Kidney (tissue), 22 donors: ENCODE data around the gene OR10A6. TPM values are rescaled to one million over a fixed set of nuclear protein-coding genes. Genes with fewer than 3 reads are reported as not detected.
A peak's percentile ranks its signal among the peaks of the same experiment; 100 is the strongest.

Experiments
- DNase-seq, 5 donors: peaks; one replicate each; pipeline ENCODE4 v3.0.0-alpha.2; 2013 to 2020
- FAIRE-seq: peaks from 2 replicates; lab custom pipeline; 2012; peaks lifted over from hg19 to GRCh38; lab: Jason Lieb, UNC
- H3K27ac ChIP-seq, 2 donors: one replicate each; pipeline ENCODE4 v1.7.0; 2013; ENCODE audit warnings: low read depth in 2 of 2, low read length in 2 of 2, inconsistent platforms in 1 of 2
- H3K27me3 ChIP-seq: one replicate; pipeline ENCODE4 v1.7.1; 2013; ENCODE audit warnings: low read length, inconsistent platforms; ENCODE audit not compliant: control insufficient read depth, insufficient read depth
- H3K36me3 ChIP-seq, 3 donors: one replicate each; pipeline versions ENCODE4 v1.7.0 to v1.7.1; 2013; ENCODE audit warnings: low read length in 3 of 3, control low read depth in 1 of 3, inconsistent platforms in 1 of 3; ENCODE audit not compliant: insufficient read depth in 3 of 3, control insufficient read depth in 2 of 3
- H3K4me1 ChIP-seq, 3 donors: one replicate each; pipeline versions ENCODE4 v1.7.0 to v1.7.1; 2013; ENCODE audit warnings: low read length in 3 of 3, inconsistent platforms in 1 of 3, low read depth in 1 of 3; ENCODE audit not compliant: control insufficient read depth in 2 of 3, insufficient read depth in 2 of 3
- H3K4me3 ChIP-seq, 3 donors: one replicate each; pipeline versions ENCODE4 v1.7.0 to v1.8.1; 2013; ENCODE audit warnings: low read length in 3 of 3, control low read depth in 1 of 3, inconsistent platforms in 1 of 3
- H3K9ac ChIP-seq, 3 donors: one replicate each; pipeline versions ENCODE4 v1.7.0 to v1.7.1; 2013; ENCODE audit warnings: low read length in 3 of 3, control low read depth in 1 of 3, inconsistent platforms in 1 of 3
- H3K9me3 ChIP-seq, 3 donors: one replicate each; pipeline versions ENCODE4 v1.7.0 to v1.7.1; 2013; ENCODE audit warnings: low read length in 3 of 3, control low read depth in 1 of 3, inconsistent platforms in 1 of 3; ENCODE audit not compliant: control insufficient read depth in 2 of 3, insufficient read depth in 1 of 3
- intact Hi-C: fragments of 100-400 bp; cut with DNase I; formaldehyde crosslinking; loops from one replicate; pipeline ENCODE4 v1.11.1; 2022
- long read RNA-seq, 10 donors: library from polyadenylated mRNA in 1 of 10; unstranded in 1 of 10; transcript quantifications; one replicate each; pipeline ENCODE4 v2.0.0 and lab custom pipeline, GENCODE V29; 2021 to 2026
- polyA plus RNA-seq: library from polyadenylated mRNA; stranded (reverse); fragments of 350-450 nt; fragmentation: Illumina TruSeq; extraction: RNeasy Lipid Tissue Mini Kit (QIAGEN cat#74804); gene quantifications from one replicate; pipeline ENCODE4 v1.2.3, GENCODE V29; 2014; ENCODE audit warnings: low read depth, low replicate concordance; ENCODE audit not compliant: insufficient read depth
- total RNA-seq: library from RNA; stranded (reverse); fragmentation: NEBNext Ultra II Directional; extraction: Animal tissue kit (Norgen Biotek cat#: 25700); gene quantifications from one replicate; pipeline ENCODE4 v1.2.1, GENCODE V29; 2021
- TF ChIP-seq, protein P1 (sequence below): IDR thresholded peaks from 3 replicates; pipeline ENCODE4 v1.5.1; 2012; ENCODE audit warnings: mild to moderate bottlenecking, moderate library complexity, borderline replicate concordance; ENCODE audit not compliant: insufficient read depth; ENCODE audit errors: extremely low read depth
- donor health status: control.
- donor health status: control.
- donor health status: control.
- donor health status: control.
- donor health status: control.
- donor health status: DM: yes; HTN: yes; CAD: no.
- donor health status: Normal renal cell carcinoma (clear cell type).

The OR10A6 gene, protein sequence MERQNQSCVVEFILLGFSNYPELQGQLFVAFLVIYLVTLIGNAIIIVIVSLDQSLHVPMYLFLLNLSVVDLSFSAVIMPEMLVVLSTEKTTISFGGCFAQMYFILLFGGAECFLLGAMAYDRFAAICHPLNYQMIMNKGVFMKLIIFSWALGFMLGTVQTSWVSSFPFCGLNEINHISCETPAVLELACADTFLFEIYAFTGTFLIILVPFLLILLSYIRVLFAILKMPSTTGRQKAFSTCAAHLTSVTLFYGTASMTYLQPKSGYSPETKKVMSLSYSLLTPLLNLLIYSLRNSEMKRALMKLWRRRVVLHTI
- total RNA-seq, result not detected
- not detected for polyA plus RNA-seq
- long read RNA-seq, donor 1, result 0 reads
- long read RNA-seq, donor 2, result 0 reads
- long read RNA-seq, donor 3, result 0 reads
- long read RNA-seq, donor 4, result 0 reads
- long read RNA-seq, donor 5, result 0 reads
- long read RNA-seq, donor 6, result 0 reads
- long read RNA-seq, donor 7, result 0 reads
- long read RNA-seq, donor 8, result 0 reads
- long read RNA-seq, donor 9, result 0 reads
- long read RNA-seq, donor 10, result 0 reads

DNA sequence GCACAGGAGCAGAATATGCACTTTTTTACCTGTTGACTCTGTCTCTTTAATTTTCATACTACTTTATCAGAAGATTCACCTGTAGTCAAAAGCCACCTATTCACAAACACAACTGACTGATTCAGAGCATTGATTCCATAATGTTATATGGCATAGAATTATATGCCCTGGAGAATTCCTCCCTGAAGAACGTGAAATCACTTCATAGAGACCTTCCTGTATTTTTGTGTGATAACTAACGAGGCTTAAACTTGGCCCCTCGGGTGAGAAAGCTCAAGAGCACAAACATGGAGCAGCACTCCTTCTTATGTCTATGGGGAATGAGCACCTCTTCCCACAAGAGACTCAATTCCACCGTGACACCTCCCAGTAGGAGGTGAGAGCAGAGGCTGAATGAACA, at the start of gene OR10A6:
Gene OR10A6 (minus strand): TSS at position 101 of the 400 bp plus-strand sequence. CDS start 2,606 bp downstream, outside the sequence.
- TF ChIP-seq, protein P1, sequence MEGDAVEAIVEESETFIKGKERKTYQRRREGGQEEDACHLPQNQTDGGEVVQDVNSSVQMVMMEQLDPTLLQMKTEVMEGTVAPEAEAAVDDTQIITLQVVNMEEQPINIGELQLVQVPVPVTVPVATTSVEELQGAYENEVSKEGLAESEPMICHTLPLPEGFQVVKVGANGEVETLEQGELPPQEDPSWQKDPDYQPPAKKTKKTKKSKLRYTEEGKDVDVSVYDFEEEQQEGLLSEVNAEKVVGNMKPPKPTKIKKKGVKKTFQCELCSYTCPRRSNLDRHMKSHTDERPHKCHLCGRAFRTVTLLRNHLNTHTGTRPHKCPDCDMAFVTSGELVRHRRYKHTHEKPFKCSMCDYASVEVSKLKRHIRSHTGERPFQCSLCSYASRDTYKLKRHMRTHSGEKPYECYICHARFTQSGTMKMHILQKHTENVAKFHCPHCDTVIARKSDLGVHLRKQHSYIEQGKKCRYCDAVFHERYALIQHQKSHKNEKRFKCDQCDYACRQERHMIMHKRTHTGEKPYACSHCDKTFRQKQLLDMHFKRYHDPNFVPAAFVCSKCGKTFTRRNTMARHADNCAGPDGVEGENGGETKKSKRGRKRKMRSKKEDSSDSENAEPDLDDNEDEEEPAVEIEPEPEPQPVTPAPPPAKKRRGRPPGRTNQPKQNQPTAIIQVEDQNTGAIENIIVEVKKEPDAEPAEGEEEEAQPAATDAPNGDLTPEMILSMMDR, result no peak
- no peaks in the 10 kb centered on the region for H3K36me3 ChIP-seq
- no peak within 1 kb of the TSS for H3K9ac ChIP-seq
- intact Hi-C loops, result no loop called here
- H3K27ac ChIP-seq, result no peak within 1 kb of the TSS
- DNase-seq, result no peak
- no peak for FAIRE-seq
- no peaks in the 10 kb centered on the region for H3K27me3 ChIP-seq
- no peak within 1 kb of the TSS for H3K4me3 ChIP-seq
- H3K9me3 ChIP-seq, result no peaks in the 10 kb centered on the region
- no peaks in the 10 kb centered on the region for H3K4me1 ChIP-seq

DNA sequence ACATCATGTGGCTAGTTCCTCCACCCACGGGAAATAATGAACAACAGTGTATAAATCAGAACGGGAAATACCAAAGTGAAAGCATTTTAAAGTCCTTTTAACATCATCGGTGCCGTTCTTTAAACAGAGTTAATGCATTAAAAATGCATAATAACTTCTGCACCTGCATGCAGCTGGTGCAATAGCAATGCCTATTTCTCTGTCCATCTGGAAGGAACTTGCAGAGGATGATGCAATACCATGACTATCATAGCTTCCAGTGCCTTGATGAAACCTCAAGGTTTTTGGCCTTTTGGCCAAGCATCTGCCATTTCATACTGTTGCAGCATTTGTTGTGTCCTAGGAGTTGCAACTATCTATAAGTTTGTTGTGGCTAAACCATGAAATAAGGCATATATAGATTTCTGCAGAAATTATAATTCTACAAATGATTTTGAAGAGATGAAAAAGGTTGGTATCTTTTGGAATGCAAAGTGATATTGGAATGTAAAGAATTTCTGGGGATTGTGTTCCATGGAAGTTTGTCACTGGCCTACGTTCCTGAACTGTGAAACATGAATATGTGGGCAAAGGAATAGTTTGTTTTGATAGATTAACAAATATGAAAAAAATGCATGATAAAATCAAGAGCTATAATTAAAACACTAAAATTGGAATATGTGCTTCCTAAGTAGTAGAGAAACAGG, 46.3 kb upstream of the OR10A6 start:
- H3K36me3 ChIP-seq, result no peaks in the 10 kb centered on the region
- H3K27ac ChIP-seq, result no peak overlapping the region
- no peaks in the 10 kb centered on the region for H3K27me3 ChIP-seq
- no peaks in the 10 kb centered on the region for H3K4me1 ChIP-seq
- H3K9ac ChIP-seq, result no peak overlapping the region
- no peak for FAIRE-seq
- no peaks in the 10 kb centered on the region for H3K9me3 ChIP-seq
- no peak for DNase-seq
- TF ChIP-seq, protein P1, result no peak
- intact Hi-C loops, result no loop called here
- peak overlapping the region in 1 of 3 donors; percentile 15 for H3K4me3 ChIP-seq

DNA sequence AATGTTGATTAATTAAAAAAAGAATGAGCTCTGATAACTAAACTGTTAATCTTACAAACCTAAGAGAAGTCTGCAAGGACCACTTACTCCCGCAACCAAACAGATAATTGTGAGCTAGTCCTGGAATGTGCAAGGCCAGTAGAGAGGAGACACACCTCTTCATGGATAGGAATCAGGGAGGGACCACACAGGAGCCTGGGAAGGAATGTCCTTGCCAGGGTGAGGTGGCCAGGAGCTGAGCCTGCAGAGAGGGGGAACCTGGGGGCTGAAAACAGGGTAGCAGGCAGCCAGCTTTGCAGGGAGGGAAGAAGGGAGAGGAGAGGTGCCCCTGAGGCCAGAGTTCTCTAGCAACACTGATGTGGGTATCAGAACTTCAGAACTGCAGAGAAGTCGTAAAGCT, 43.6 kb upstream of the OR10A6 start:
- H3K4me3 ChIP-seq, result no peak overlapping the region
- H3K27me3 ChIP-seq, result no peaks in the 10 kb centered on the region
- TF ChIP-seq, protein P1, result no peak
- H3K27ac ChIP-seq, result no peak overlapping the region
- no peak for DNase-seq
- no peaks in the 10 kb centered on the region for H3K9me3 ChIP-seq
- no peaks in the 10 kb centered on the region for H3K4me1 ChIP-seq
- intact Hi-C loops, result no loop called here
- no peak for FAIRE-seq
- H3K36me3 ChIP-seq, result no peaks in the 10 kb centered on the region
- H3K9ac ChIP-seq, result no peak overlapping the region
